ENCODE measurements around the gene SV2C.
"Not testable (repeated sequence)": the region's sequence is repeated elsewhere in the genome, so short reads cannot be mapped to it uniquely, and the experiment has no call there.

The SV2C gene

DNA sequence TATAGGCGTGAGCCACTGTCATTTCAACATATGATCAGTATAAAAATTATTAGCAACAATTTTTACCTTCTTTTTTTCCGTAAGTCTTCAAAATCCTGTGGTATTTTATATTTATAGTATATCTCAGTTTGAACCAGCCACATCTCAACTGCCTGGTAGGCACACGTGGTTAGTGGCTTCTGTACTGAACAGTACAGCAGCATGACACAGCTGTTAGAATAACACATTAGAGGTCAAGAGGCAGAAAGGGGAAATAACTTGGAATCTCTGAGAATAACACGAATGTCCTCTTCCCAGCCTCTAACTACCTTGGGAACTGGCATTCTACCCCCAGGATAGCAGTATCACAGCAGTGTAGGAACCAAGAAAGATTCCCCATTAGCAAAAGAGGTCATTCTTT lies 211.4 kb downstream of the SV2C start:
- DNase-seq: no peak

GRCh38 chr5:76298852-76299251 lies 215.7 kb downstream of the SV2C start:
- no peak for DNase-seq

DNA sequence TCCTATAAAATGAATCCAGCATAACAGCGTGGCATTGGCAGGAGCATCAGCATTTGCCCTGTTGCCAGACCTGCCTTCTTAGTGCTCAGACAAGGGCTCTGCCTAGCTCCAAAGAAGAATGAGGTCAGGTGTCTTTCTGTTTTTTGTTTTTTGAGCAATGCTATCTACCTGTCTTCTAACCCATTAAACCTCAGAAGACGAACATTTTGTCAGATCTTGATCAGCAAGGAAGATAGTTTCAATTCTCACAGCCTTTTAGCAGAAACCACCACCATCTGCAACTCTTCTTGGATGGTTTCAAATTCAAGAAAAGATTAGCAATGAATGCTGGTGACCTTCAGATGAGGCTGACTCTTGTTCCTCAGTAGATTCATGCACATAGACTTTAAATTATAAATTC lies 216.4 kb downstream of the SV2C start:
- DNase-seq: no peak

DNA sequence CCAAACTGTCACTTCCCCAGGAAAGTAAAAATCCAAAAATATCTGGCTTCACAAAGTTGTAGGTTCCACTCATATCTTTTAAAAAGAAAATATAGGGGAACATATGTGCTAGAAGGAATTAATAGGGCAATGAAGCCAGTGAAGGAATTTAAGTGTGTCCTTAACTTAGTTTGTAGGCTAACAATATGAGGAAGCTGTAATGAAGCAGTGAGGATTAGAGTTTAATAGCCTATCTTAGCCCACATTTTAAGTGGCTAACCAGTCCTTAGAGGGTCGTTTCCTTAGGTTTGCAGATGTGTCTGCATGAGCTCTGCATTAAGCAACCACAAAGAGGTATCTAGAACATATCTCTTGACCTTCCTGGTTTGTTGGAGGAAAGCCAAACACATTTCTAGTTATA lies 218.7 kb downstream of the SV2C start:
- not testable (repeated sequence) for DNase-seq

DNA sequence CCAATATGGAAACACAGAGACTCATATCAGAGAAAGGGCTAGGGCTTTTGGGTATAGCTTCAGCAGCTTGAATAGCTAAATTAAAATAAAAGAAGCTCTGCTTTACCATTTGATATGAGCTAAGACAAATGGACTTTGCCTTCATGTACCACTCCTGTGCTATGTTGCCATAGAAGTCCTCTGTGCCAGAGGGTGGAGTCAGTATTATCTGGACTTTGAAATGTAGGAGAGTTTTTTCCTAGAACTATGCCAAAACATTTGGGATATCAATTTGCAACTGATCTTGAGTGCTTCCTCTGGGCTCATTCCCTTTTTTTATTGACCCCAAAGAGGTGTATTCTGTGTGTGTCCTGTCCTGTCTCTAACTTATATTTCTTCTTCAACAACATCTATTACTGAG lies 219.5 kb downstream of the SV2C start:
- DNase-seq: not testable (repeated sequence)

DNA sequence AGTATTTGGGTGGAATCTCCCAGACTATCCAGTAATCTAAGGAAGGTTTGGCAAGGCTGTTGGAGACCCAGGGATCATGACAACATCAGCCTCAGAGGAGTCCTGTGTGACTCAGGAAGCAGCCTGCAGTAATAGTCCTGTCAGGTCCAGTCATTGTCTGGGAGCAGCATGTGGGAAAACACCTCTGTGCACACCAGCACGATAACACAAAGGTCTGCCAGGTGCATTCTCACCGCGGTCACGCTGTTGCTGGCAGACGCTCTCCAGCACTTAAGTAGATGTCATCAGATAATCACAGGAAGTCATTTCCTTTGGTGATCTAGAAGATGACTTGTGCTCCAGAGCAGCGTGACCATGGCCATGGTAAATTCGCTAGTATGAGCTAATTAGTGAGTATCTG lies 220.7 kb downstream of the SV2C start:
- no peak for DNase-seq

DNA sequence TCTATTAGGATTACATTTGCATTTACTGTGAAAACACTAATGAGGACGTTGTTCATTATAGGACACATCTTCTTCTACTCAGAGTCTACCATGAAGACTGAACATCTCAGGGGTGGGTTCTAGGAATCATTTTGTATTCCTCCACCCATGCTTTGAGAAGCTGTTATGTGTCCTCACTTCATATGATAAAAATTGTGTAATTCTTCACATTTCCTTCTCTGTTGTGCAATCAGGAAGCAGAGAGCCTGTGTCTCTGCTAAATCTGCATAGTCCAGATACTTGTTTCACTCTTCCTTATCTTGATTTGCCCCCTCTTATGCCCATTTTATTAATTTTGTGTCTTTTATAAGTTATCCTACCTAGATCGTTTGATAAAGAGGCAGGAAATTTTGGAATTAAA lies 222.1 kb downstream of the SV2C start:
- no peak for DNase-seq

DNA sequence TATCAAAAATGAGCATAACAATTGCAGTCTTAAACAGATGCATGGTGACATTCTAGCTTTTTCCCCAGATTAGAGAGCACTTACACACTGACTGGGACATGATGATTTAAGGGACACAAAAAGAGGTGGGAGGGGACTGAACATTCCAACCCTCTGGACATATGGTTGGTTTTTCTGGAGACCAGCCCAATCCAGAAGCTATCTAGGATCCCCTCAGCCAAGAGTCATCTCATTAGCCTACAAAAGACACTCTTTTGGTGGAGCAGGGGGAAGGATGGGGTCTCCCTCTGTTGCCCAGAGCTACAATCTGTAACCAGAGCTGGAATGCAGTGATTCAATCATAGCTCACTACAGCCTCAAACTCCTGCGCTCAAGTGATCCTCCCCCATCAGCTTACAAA lies 222.6 kb downstream of the SV2C start:
- DNase-seq: no peak

DNA sequence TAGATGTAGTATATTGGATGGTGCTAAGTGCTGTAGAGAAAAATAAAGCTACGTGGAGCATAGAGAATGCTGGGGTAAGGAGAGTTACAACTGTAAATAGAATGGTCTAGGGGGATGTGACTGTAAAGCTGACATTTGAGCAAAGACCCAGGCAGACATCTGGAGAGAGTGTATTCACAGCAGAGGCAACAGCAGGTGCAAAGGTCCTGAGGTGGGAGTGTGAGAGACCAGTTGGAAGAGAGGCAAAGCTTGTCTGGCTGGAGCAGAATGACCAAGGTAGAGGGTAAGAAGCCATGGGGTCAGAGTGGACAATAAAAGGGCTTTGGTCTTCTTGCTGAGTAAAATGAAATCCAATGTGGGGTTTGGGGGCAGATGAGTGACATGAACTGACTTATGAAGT lies 227.0 kb downstream of the SV2C start:
- no peak for DNase-seq

DNA sequence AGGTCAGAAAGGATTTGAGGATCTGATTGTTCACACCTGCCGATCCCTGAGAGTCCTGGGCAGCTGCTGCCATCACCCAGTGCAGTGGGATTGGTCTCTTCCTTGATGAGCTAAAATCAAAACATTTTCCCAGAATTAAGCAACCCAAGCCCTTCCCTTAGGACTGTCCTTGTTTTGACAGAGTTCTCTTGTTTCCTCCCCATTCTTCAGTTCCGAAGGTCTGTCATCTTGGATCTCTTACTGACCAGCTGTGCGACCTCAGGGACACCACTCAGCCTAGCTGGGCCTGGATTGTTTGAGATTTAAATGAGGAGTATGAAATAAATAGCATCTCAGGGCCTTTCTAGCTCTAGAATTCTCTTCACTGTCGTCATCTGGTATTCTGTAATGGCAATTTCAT lies 229.6 kb downstream of the SV2C start:
- DNase-seq: no peak

GRCh38 chr5:76314643-76315042 lies 231.5 kb downstream of the SV2C start:
- DNase-seq: no peak

GRCh38 chr5:76319673-76320072 lies 236.5 kb downstream of the SV2C start:
- no peak for DNase-seq

DNA sequence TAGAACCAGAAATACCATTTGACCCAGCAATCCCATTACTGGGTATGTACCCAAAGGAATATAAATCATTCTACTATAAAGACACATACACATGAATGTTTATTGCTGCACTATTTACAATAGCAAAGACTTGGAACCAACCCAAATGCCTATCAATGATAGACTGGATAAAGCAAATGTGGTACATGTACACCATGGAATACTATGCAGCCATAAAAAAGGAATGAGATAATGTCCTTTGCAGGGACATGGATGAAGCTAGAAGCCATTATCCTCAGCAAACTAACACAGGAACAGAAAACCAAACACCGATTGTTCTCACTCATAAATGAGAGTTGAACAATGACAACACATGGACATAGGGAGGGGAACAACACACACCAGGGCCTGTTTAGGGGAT lies 240.3 kb downstream of the SV2C start:
- DNase-seq: not testable (repeated sequence)

DNA sequence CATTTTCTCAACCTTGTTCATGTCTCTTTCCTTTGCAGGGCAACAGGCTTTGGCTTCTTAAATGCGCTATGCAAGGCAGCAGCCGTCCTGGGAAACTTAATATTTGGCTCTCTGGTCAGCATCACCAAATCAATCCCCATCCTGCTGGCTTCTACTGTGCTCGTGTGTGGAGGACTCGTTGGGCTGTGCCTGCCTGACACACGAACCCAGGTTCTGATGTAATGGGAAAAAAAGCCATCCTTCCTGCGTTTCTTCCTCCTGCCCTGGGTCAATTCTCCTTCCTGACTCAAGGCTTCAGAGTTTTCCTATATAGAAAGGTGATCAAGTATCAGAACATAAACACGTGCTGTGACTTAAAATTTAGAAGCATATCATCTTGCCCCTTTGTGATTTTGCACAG lies 242.1 kb downstream of the SV2C start:
- DNase-seq: no peak

GRCh38 chr5:76325876-76326491 lies 242.8 kb downstream of the SV2C start:
- DNase-seq: no peak

DNA sequence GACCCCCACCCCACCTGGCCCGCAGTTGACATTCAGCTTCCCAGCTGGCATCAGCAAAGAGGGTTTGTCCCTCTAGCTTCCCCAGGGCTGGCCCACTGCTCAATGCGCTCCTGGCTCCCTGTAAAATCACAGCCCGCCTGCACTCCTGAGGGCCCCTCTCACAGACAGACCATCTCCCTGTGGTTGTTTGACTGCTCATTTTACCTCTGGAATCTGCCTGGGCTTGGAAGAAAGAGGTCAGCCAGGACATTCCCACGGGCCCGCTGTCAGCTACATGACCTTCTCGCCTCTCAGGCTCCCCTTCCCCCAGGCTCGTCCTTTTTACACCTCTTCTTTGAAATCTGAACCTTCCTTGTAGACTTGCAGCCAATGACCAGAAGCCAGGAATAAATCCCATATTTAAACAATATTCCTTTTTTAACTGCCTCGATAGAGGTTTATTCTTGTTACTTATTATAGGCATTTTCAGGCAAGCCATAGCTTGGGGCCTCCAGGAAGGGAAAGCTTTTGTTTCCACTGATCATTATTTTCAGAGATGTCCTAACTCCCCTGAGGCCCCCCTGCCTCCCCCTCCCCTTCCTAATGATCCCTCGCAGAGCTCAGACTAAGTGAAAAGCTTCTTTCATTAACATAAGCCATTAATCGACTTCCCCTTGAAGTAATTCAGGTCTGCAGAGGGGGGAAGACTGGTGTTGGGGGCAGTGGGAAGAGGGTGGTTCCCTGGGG lies 243.6 kb downstream of the SV2C start:
- DNase-seq: no peak

DNA sequence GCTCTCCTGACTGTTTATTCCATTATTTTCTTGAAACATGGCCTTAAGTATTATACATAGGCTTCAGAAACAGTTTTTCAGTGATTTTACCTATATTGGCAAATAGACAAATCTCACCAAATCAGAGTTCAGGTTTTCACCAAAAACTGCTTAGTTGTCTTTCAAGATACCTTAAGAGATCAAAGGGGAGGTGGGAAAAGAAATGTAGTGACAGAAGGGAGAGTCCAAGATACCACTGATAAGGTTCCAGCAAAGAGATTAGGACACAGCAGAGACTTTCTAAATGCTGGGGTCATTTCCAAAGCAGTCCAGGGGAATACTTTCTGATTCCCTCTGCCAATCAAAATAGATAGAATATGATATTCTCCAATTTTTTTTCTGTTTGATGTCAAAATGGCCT lies 246.2 kb downstream of the SV2C start:
- no peak for DNase-seq

- DNase-seq: no peak
These were observed 247.9 kb downstream of the SV2C start for GRCh38 chr5:76331126-76331525.

DNA sequence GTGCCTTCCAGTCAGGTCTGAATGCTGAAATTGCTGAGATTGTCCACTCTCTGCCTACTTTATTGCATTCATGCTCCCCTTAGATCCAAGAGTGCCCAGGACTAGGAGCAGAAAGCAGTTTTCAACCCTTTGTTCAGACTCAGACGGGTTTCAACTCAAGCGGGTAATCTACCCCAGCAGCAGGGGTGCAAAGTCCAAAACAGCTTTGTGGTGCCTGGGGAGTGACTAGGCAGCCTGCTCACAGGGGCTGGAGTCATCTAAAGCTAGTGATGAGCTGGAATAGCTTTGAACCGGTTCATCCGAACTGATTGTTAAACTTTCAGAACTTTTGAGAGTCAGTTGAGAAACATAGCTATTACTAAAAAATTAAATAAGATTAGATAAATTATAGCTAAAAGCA lies 248.9 kb downstream of the SV2C start:
- DNase-seq: no peak

GRCh38 chr5:76332611-76333205 lies 249.5 kb downstream of the SV2C start:
- DNase-seq: no peak

- no peak for DNase-seq
These were observed 250.4 kb downstream of the SV2C start for GRCh38 chr5:76333571-76333970.

GRCh38 chr5:76334574-76334973 lies 251.4 kb downstream of the SV2C start:
- DNase-seq: no peak

- not testable (repeated sequence) for DNase-seq
These were observed 252.3 kb downstream of the SV2C start for GRCh38 chr5:76335451-76335850.
